OCI-LY3 (cell line): ENCODE measurements around the gene KIAA1328.

Experiments used
- EZH2phosphoT487 ChIP-seq: fragments of 200-600 bp; shearing (Covaris generic); IDR thresholded peaks from 2 replicates; pipeline ENCODE4 v1.6.1; 2018; ENCODE audit warnings: antibody characterized with exemption, mixed run types, low read depth
- TF ChIP-seq, protein P1 (sequence below): fragments of 200-600, 300-600 bp; sonication (generic); IDR thresholded peaks from 2 replicates; pipeline ENCODE4 v1.5.1; 2014; ENCODE audit warnings: antibody characterized with exemption, low read length, low read depth

DNA sequence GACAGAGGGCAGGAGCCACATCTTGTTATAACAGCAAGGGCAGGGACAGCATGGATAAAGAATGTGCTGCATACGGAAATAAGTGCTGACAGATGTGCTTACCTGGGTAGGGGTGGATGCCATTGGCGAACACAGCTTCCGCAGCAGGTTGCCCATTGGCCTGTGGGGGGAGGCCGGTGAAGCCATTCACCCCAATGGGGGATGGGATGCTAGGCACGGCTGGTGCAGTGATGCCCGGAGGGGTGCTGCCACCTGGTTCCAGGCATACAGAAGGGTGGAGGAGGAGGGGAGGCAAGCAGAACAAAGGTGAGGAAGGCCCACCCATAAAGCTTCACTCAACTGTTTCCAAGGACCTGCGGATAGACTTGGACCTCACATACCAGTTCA lies 441.7 kb downstream of the KIAA1328 start:
- TF ChIP-seq, protein P1, sequence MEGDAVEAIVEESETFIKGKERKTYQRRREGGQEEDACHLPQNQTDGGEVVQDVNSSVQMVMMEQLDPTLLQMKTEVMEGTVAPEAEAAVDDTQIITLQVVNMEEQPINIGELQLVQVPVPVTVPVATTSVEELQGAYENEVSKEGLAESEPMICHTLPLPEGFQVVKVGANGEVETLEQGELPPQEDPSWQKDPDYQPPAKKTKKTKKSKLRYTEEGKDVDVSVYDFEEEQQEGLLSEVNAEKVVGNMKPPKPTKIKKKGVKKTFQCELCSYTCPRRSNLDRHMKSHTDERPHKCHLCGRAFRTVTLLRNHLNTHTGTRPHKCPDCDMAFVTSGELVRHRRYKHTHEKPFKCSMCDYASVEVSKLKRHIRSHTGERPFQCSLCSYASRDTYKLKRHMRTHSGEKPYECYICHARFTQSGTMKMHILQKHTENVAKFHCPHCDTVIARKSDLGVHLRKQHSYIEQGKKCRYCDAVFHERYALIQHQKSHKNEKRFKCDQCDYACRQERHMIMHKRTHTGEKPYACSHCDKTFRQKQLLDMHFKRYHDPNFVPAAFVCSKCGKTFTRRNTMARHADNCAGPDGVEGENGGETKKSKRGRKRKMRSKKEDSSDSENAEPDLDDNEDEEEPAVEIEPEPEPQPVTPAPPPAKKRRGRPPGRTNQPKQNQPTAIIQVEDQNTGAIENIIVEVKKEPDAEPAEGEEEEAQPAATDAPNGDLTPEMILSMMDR = no peak
- no peak for TF ChIP-seq EZH2phosphoT487
